Activated CD8-positive, alpha-beta memory T cell treated with anti-CD3 and anti-CD28 coated beads for 24 hours (primary cell): Measurements from ENCODE around the gene ZIC1.

ENCODE experiments used
- DNase-seq: peaks from one replicate; pipeline ENCODE4 v3.0.0-alpha.2; 2020

ZIC1 gene

GRCh38 chr3:147409143-147410115 lies at the start of gene ZIC1:
Gene ZIC1 (plus strand): TSS chr3:147409365. CDS start chr3:147410113, 748 bp downstream.
- no peak for DNase-seq

- DNase-seq: no peak
Measured at GRCh38 chr3:147360051-147360439, 49.1 kb upstream of the ZIC1 start.

GRCh38 chr3:147360646-147361453 lies 48.3 kb upstream of the ZIC1 start:
- DNase-seq: no peak

DNA sequence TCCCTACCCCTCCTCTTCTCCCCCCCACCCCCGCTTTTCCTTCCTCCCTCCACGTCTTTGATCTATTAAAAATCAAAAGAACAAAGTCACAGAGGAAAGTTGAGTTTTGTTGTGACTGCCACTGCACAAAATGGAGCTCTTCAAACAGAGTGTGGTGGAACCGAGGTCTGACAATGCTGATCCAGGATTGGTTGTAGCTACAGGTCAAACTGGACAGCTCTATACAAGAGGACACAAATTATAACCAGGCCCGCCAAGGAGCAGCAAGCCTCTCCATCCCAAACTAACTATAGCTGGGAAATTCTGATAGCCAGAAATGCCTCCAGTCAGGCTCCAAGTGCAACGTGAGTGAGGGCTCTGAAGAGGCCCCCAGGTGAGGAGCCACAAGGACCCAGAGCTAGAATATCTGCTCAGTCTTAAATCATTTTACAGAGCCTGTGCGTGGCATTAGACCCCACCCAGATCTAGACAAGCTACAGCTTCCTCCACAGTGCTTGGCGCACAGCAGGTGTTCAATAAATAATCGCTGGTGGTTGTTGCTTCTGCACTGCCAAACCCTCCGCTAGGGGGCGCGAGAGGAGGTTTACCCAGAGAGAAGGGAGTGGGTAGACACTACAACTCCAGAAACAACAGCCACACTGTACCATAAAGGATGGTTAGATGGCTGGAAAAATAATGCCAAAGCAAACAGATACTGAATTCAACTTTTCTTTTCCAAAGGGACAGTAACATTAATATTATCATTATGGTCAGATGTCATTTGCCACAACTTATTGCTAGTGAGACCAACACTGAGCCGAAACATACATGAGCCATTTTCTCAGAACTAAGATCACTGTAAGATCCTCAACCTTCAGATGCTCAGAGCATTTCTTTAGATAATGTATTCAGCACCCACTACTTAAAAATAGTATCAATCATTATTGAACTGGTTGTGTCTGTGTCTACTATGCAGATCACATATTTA lies 47.4 kb upstream of the ZIC1 start:
- no peak for DNase-seq

GRCh38 chr3:147364771-147365170 lies 44.4 kb upstream of the ZIC1 start:
- DNase-seq: no peak

GRCh38 chr3:147365196-147366115 lies 43.7 kb upstream of the ZIC1 start:
- DNase-seq: no peak

DNA sequence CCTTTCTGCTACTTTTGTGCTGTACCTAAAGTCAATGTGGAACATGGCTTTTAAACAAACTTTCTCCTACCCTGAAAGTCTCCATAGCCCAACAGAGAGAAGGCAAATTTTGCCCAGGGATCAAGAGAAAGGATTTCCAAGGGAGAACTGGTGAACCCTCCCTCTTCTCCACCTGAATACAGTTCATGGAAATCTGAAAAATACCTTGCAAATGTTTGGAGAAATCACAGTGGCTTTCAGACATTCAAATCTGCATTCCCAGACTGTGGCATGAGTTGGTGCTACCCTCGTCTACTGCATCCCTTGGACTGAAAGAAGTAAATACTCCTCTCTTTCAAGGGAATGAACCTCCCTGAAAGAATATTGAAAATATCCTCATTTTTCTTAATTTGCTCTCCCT lies 41.5 kb upstream of the ZIC1 start:
- no peak for DNase-seq

- DNase-seq: no peak
Measured at GRCh38 chr3:147368151-147368550, 41.0 kb upstream of the ZIC1 start.

DNA sequence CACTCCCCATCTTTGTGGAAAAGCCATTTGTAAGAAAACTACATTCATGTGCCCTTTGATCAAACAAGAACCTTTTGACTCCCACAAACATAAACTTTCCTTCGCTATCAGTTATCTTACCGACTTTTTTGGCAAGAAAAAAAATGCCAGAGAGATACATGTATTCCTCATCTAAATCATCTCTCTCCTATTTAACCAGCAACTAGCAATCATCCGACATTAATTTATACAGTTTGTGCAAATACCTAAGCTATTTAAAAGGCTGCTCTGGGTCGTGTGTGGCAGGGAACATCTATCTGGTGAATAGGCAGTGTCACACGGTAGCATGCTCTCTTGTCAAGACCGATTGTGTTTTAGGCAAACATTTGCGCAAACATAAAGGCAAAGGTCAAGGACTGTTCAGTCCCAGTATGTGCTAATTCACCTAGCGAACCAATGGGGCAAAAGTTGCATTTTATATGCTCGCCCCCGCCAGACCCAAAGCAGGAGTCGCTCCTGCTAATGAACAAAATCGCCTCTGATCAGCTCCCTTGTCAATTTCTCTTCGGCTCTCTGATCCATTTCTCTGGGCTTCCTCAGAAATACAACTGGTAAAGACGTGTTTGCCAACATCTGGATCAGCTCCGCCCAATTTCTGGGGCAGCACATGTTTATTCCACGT lies 40.5 kb upstream of the ZIC1 start:
- no peak for DNase-seq

GRCh38 chr3:147369231-147369630 lies 39.9 kb upstream of the ZIC1 start:
- DNase-seq: no peak

GRCh38 chr3:147369661-147370123 lies 39.5 kb upstream of the ZIC1 start:
- DNase-seq: no peak

- no peak for DNase-seq
Measured at GRCh38 chr3:147370349-147370748, 38.8 kb upstream of the ZIC1 start.

GRCh38 chr3:147371140-147371539 lies 38.0 kb upstream of the ZIC1 start:
- DNase-seq: no peak

- no peak for DNase-seq
Measured at GRCh38 chr3:147371771-147372340, 37.3 kb upstream of the ZIC1 start.

DNA sequence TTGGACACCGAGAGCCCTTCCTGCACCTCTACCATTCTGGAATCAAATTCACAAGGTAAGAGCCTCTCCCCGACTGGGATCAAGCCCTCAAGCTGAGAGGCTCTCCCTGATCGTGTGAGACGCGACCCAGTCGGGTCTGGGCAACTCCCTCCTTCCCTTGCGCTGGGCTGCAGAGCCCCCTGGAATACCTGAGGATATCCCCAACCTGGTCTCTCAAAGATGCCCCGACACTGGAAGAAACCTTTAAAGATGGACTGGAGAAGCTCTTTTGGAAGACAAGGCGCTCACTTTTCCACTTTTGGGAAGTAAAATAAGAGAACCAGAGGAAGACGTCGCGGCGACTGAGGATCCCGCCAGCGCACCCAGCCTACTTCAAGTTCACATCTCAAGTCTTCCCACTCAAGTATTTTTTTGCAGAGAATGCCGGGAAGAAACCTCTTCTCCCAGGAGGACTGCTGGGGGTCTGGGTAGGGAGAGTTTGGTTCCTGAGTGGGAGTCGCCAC lies 36.6 kb upstream of the ZIC1 start:
- DNase-seq: no peak

DNA sequence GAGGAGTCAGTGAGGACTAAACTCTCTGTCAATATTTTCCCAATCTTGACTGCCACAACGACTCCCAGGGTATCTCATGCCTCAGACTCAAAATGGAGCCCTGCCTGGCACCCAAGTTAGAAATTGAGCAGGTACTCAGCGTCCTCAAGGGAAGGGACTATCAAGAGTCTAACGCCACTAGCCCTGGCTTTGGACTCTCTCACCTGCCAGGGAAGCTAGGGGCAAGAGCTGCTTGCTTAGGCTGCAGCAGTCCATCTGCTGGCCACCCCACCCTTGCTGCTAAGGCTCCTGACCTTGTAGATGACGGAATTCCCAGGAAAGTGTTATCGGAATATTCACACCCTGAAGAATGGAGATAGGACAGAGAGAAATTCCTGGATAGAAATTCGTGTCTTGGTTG lies 35.9 kb upstream of the ZIC1 start:
- no peak for DNase-seq

DNA sequence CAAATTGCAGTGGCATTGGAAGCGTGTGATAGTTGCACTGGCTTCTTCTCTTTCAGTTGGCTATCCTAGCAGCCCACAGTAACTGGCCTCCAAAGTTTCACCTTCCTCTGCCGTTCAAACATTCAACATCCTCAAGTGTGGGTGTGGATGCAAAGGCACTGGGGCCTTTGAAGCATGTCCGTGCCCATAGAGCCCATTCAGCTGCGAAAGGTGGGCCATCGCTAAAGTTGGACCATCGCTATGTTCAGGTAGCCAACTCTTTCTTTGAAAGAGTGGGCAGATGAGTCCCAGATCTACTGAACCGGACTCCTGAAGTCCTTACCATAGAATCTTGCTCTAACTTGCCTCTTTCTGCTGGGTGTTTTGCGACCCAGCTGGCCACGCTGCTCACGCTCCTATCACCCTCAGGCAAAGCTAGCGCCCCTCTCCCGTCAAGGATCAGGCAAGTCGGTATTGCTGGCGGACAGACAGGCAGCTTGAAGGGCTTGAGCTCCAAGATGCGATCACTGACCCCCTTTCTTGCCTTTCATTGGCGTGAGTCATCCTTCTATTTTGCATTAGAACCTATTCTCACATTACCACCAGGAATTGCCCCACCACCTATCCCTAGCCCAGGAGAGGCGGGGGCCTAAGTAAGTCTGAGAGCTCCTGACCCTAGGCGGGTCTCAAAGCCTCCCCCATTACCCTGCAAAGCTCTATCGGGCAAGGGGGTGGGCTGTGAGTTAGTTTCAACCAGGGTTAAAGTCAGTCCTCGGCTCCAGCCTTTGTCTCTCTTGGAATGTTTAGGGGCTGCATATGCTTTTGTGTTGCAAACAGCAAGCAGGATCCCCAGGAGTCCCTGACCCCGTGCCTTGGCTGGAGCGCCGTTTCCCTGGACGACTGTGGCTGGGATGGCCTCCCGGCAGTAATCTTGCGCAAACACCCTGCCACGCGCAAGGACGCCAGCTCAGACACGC lies 31.5 kb upstream of the ZIC1 start:
- DNase-seq: no peak

GRCh38 chr3:147379651-147380050 lies 29.5 kb upstream of the ZIC1 start:
- no peak for DNase-seq

GRCh38 chr3:147380387-147380951 lies 28.7 kb upstream of the ZIC1 start:
- DNase-seq: no peak
